SK-N-MC (cell line): Measurements from ENCODE around the gene ALOX5.

Source experiments
- EZH2 ChIP-seq: fragments of 200-600 bp; sonication (generic); IDR thresholded peaks from one replicate; pipeline ENCODE4 v1.6.1; 2017; ENCODE audit warnings: antibody characterized with exemption
- POLR2AphosphoS5 ChIP-seq: IDR thresholded peaks from 2 replicates; pipeline ENCODE4 v1.6.1; 2012; ENCODE audit warnings: mild to moderate bottlenecking, low read depth, low read length, borderline replicate concordance

DNA sequence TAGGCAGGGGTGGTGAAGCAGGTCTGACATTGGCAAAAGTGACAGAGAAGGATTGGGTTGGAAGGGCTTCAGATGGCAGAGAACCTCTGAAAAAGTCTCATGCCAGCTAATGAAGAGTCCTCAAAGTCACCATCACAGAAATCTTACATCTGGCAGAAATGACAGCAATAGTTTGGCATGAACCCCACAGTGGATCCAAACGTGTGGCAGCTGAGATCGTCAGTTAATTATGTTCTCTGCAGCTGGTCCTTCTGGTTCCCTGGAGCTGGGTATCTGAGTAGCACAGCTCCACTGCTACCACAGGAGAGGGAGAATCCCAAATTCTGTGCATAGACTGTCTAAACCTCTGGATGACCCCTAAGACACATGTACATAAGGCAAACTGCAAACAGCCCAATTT, 73.4 kb downstream of the ALOX5 start:
- TF ChIP-seq EZH2 (no peak), POLR2AphosphoS5 (no peak)
